ENCODE data around the gene ATP11C.
"Not testable (repeated sequence)": the region's sequence is repeated elsewhere in the genome, so short reads cannot be mapped to it uniquely, and the experiment has no call there.

ATP11C gene

DNA sequence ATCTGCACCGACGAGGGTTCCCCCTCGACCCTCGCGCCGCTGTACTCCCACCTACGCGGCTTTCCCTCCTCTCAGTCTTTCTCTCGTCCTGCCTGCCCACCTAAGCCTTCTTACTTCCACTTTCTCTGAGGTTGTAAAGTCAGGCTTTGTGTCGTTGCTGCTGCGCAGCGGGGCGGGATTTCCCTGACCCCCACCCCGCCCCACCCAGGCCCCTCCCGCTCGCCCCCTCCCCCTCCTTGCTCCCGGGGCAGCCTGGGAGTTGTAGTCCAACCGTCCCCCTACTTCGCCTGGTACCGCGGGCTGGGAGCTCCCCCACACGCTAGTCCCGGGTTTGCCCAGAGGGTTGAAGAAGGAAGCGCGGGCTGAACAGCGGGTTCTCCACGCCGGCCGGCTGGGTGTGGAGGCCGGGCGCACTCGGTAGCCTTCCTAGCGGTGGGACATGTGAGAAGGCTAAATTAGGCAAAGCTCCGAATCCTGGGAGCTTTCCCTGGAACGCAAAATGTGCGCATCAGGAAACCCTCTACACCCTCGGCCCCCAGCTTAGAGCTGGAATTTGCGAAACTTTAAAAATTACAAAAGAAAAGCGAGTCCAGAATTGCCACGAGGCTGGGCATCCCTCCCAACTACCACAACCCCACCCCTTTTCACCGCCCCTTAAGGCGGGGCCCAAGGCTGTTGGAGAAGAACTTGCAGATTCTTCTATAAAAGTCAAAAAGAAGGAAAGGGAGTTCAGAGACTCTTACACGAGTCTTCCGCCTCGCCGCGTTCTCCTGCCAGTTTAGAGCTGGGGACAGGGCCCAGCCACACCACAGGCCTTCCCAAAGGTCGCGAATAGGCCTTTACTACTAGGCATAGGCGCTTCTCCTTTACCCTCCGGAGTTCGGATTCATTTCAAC is at the start of gene ATP11C:
Gene ATP11C, minus strand, starts transcription at position 153 of the 896 bp plus-strand sequence. CDS start 1,011 bp downstream, outside the sequence.
- peak; percentile 77 to 82 for DNase-seq

DNA sequence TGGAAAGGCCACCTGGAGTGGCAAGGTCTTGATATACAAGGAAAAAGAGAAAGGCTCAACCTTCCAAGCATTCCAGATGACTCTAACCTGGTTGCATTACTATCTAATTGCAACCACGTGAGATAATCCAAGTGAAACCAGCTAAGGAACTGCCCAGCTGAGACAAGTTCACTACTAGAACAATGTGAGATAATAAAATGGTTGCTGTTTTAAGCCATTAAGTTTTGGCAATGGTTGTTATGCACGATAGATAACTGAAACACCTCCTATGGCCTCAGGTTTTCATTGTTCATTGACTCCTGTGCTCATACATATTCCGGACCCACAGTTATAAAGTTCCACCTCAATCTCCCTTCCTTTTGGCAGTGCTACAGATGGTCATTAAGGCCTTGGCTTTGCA is 41.6 kb upstream of the ATP11C start:
- no peak for DNase-seq

DNA sequence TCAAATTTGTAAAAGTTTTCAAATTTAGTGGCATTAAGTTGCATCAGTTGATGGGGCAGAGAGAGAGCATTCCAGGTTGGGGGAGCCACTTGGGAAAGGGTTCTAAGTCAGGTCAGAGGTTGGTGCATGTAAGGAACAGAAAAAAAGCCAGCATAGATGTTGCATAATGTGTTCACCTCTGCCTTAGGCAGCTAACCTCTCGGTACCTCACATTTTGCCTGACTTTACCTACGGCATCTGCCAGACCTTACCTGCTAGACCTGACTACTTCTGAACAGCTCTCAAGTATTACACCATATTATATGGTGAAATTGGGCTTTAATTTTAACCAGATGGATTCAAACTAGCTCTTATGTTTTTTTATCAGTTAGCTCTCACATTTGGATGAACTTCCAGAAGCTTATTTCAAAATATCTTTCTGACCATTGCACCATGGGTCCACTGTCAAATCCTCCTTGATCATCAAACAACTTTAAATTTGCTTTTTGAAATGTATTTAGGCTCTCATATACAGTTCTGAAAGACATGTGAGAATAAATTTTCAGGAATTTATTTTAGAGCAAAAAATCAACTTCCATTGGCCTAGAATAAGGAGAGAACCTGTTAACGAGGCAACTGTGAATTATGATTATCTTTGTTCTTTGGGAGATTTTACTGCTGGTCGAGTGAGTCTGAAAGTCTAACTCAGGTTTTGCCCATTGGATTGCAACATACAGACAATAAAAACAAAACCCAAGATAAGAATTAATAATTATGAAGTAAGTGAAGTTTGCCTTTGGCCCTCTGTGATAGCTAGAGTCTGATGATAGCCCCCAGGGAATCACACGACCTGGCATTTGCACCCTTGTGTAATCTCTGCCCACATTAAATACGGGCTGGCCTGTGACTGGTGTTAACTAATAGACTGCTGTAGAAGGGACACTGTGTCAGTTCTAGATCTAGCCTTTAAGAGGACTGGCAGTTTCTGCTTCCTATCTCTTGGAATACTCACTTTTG is 40.1 kb upstream of the ATP11C start:
- no peak for DNase-seq

DNA sequence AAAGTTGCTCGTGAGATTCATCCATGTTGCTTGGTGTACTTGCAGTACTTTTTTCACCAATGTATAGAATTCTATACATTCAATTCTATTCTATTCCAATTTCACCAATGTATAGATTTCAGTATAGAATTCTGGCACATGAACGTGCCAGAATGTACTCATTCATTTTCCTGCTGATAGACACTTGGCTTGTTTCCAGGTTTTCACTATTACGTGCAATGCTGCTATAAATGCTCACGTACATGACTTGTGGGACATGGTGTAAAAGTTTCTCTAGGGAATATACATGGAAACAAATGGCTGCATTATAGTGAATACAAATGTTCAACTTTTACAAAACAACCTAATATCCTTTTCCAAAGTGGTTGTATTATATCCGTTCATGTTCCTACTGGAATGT is 39.3 kb upstream of the ATP11C start:
- DNase-seq = no peak

DNA sequence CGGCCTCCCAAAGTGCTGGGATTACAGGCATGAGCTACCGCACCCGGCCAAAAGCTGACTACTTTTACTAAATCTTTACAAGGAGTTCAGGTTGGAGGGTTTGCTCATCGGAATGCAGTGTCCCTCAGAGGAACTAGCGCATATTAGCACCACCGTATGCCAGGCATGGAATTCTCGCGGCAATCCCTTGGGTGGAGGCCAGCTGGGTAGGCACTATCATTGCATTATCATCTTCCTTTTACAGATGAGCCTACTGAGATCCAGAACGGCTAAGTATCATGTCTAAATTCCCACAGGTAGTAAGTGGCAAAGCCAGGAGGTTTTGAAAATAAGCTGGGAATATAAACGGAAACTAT is 38.5 kb upstream of the ATP11C start:
- DNase-seq = no peak

DNA sequence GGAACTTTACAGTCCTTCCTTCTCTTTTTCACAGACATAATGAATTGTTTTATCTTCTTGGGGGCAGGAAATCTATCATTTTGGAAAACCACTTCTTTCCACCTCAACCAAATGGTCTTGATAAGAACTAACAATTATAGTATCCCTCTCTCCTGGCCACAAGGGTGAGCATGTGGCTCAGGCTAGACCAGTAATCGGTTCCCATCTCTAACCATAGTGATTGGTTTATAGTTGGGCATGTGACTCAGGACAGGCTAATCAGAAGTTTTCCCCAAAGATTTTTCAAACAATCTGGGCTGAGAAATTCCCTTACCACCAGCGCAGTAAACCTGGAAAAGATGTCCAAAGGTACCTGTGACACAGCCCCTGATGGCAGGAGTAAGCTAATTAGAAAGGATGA is 36.4 kb upstream of the ATP11C start:
- DNase-seq = no peak

DNA sequence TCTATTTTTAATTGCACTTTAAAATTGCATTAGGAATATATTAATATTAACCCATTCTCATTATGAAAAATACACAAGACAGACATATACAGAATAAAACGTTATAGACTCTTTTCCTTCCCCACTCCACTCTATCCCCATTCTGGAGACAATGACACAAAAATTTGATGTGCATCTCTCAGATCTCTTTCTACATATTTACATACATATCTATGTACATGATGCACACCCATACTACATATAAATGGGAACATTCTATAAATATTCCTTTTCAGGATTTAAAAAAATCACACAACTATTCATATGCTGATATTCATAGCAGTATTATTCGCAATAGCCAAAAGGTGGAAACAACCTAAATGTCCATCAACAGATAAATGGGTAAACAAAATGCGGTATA is 34.9 kb upstream of the ATP11C start:
- no peak for DNase-seq

DNA sequence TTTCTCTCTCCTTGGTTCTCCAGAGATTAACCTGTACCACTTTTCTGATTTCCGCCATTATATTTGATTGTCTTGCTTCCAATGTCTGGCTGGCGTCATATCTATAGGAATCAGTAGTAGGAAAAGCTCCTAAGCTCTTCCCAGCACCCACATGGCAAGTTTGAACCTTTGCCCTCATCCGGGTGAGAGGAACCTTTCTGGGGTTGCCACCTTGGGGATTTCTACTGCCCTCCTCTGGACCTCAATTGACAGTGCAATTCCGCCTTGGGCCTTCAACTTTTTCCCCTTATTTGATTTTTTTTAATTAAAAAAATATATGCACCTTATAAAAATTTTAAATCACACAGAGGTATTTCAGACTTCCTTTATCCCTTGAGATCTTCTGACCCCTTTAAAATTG is 34.4 kb upstream of the ATP11C start:
- no peak for DNase-seq

DNA sequence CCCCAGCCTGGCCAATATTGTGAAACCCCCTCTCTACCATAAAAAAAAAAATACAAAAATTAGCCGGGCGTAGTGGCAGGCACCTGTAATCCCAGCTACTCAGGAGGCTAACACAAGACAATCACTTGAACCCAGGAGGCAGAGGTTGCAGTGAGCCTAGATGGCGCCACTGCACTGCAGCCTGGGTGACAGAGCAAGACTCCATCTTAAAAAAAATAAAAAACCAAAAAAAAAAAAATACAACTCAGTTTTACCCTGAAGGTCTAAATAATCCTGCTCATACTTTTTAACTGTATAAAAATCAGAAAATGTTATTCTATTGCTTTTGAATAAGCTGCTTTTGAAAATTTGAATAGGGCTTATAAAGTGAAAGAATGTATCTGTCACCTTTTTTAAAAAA is 33.3 kb upstream of the ATP11C start:
- DNase-seq = not testable (repeated sequence)

DNA sequence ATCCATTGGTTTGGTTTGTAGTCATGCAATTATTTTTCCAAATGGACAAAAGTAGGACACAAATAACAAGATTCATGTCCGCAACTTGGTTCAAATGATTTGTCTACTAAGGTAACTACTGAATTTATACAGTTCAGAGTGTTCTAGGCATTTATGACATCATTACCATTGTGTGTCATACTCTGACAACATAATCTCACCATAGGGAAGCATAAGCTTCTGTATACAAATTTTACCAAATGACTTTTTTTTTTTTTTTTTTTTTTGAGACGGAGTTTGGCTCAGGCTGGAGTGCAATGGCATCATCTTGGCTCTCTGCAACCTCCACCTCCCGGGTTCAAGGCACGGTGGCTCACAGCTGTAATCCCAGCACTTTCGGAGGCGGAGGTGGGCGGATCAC is 32.6 kb upstream of the ATP11C start, which contains the start of gene CXorf66:
Gene CXorf66, minus strand, starts transcription at position 101 of the 400 bp plus-strand sequence. Its CDS starts 25 bp downstream, at position 76.
- no peak for DNase-seq

DNA sequence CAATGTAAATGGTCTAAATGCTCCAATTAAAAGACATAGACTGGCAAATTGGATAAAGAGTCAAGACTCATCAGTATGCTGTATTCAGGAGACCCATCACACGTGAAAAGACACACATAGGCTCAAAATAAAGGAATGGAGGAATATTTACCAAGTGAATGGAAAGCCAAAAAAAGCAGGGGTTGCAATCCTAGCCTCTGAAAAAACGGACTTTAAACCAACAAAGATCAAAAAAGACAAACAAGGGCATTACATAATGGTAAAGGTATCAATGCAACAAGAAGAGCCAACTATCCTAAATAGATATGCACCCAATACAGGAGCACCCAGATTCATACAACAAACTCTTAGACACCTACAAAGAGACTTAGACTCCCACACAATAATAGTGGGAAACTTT is 28.2 kb upstream of the ATP11C start:
- not testable (repeated sequence) for DNase-seq

DNA sequence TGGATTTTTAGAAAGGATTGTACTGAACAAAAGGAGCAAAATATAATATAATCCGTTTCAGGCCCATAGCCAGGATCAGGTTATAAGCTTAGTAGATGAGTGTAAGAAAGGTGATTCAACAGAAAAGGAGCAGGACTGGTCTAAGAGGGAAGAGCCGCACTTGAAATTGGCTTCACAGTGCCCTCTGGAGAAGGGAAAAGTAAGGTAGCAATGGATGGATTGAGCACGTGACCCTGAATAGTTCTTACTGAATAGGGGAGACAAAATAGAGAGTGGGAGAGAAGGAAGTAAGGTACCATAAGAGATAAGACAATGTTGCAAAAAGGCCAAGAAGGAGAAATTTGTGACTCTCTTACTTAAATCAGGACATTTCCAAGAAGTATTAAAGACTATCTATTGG is 16.9 kb upstream of the ATP11C start:
- DNase-seq = no peak

DNA sequence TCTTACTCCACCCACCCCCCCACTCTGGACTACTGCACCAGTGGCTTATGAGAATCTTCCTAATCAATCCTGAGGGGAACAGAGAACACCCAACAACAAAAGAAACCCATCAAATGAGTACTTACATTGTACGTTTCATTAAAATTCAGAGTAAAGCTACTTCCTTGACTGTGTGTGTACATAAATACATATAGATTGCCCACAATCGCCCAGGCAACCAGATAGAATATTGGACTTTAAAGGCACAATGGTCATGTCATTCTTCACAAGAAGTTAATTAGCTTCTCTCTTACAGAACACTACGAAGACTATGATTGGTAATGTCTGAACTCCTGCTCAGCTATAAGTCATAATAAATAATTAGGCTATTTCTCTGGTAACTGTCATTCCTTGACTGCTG is 12.2 kb upstream of the ATP11C start:
- no peak for DNase-seq

DNA sequence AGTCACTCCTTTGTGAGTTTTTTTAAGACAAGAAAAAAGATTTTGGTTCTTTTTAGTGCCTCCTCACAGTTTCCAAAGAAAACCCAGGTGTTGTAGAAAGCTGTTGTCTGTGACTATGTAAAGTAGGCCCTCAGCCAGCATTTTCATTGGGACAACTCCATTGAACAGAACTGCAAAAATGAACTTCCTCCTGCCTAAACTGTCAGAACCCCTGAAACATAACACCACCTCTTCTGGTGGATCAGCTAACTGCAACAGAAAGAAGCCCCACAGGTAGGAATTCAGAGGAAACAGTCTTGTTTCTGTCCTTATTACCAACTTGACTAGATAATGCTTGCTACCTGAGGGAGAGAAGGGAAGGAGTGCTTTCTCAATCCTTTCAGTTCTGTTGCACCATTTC is 3.4 kb upstream of the ATP11C start:
- no peak for DNase-seq

DNA sequence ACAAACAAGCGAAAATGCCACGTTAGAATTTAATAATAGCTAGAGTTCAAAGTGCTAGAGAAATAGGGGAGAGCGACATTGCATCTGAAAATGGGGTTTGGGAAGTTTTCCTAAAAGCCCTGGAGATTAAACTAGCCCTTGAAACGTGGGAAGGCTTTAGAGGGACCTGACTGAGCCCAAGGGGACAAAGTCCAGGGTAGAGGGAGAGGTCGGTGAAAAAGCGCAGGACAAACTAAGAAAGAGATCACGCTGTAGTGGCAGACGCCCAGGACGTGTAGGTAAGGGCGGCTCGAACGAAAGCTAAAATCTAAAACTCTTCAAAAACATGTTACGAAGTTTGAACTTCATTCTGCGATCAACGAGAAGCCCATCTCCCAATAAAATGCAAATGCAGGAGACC is 1.1 kb upstream of the ATP11C start:
- no peak for DNase-seq

DNA sequence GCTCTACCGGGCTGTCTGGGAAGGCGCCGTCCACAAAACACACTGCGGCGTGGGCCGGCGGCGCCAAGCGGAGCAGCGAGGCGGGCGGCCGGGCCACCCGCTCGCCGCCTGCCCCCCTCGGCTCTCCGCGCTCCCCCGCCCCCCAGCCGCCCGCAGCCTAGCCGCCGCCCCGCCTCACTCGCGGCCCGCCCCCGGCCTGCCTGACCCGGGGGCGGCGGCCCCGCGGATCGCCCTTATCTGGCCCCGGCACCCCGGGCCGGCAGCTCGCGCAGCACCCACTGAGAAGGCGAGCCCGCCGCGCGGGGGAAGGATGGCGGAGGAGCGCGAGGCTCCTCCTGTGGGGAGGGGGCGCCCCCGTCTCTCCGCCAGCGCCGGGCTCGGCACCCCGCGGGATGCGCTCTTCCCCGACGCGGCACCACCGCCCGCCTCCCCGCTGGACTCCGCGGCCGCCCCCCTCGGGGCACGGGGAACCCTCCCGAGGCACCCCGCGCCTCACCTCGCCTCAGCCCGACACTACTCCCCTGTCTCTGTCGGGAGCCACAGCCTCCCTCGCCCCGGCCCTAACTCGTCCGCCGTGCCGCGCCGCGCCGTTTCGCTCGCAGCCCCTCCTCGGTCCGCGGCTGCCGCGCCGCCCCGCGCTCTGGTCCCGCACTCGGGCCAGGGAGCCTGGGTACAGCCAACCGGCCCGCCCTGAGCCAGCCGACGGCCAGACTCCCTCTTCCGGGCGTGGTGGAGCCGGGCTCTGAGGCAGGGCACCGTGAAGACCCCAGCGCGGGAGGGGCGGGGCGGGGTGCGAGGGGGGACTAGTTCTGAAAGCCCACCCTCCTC is 566 bp downstream of the ATP11C start:
- peak; percentile 31 to 40 for DNase-seq

DNA sequence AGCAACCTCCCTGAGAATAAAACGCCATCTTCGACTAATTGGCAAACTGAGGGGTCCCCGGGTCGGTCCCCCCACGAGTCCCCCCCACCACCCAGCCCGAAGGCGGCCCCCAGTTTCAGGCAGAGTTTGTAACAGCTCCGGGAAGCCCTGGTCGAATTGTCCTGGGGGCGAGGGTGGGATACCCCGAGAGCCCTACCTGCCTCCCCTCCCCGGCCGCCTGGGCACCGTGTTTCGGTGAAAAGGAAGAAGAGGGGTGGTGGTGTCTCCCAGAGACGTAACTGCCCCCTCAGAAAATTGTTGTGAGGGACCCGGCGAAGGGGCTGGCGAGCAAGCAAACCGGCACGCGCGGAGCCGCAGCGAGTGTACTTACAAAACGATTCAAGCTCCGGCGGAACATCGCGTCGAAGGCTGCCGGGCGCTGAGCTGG is 1.2 kb downstream of the ATP11C start:
- peak in 1 of 2 experiments; percentile 1 for DNase-seq

DNA sequence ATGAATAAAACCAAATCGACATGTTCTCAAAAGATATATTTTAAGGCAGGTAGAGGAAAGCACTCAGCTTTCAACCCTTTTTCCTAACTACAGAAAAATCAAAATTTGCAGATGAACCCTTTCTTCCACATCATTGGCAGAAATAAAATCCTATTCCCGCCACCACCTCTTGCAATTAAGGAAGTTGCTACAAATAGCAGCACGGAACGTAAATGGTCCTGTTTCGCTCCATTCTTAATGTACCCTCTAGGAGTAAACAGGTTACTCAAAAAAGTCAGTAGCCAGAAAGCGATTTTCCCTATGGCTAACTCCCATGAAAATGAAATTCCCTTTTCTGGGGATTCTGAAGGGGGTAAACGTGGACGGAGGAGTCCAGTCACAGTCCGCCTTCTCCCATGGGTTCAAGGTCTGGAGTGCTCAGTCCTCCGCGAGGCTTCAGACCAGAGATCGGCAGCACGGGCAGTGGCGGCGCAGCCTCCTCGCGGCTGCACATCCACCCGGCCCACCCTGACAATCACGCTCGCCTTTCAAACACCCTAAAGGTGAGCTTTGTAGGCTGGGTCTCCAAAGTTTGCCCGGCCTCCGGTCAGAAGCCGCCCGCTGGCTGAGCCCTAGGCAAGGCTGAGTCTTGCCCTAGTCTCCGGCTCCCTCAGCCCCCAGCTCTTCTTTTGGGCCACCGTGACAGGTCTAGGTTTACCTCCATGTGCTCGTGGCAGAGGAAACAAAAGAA is 1.8 kb downstream of the ATP11C start:
- peak in 1 of 2 experiments; percentile 3 for DNase-seq

DNA sequence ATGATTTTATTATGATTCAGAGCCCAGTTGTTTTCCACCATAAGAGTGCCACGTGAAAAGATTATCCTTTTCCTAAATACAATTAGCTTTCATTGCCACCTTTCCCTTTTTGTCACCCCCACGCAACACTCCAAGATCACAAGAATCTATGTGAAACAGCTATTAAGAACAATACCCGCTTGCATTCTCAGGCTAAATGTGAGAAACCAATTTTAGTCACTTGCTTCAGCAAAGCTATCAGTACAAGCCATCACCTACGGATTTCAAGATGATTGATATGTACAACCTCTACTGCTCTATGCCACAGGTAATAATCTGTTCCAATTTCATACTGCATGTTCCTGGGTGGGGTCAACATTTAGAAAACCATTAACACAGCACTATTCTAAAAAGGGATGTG is 2.5 kb downstream of the ATP11C start:
- DNase-seq = no peak

DNA sequence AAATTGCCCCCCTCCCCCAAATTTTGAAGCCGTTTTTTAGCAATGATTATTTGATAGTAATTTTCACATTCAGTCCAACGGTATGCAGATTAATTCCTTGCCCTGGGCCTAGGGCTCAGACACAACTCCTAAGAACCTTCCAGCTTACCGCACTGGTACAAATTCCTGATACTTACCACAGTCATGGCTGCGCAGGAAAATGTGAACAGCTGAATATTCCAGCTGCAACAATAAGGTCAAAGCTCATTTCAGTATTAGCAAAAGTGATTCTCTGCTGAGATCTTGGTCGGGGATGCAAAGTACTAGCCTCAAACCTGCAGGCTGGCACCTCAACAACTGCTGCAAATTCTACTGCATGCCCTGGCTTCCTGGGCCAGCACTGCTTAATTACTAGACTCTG is 3.0 kb downstream of the ATP11C start:
- DNase-seq = no peak

DNA sequence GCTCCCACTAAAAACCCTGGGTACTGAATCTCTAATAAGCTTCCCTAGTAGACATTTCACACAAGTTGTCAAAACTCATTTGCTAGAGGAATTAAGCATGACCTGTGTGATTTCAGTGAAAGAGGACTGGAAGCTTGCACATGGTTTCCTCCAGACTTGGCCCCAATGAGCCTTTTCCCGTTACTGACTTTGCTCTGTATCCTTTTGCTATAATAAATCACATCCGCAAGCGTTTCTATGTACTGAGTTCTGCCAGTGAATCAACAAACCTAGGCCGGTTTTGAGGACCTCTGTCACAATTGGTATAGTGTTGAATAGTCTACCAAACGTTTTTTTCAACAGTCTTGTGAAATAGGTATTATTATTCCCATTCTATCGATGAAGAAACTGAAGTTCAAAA is 8.2 kb downstream of the ATP11C start:
- DNase-seq = no peak

Measured in stimulated activated CD4-positive, alpha-beta T cell treated with anti-CD3 and anti-CD28 coated beads, Interleukin-4, amount 100 ng/mL, for 4 hours (primary cell).